Nephron progenitor cell (in vitro differentiated cells): Measurements from ENCODE around the gene SLC6A7.
A peak's percentile ranks its signal among the peaks of the same experiment; 100 is the strongest.

ENCODE experiments used
- DNase-seq: peaks from one replicate; pipeline ENCODE4 v3.0.0; 2021
- H3K27ac Mint-ChIP-seq: 2 replicates; pipeline ENCODE4 v1.8.0; 2021; ENCODE audit warnings: mild to moderate bottlenecking, moderate library complexity, mixed read lengths
- H3K27me3 Mint-ChIP-seq: 2 replicates; pipeline ENCODE4 v1.8.0; 2021; ENCODE audit warnings: mild to moderate bottlenecking, low read depth, mixed read lengths; ENCODE audit not compliant: poor library complexity
- H3K36me3 Mint-ChIP-seq: 2 replicates; pipeline ENCODE4 v1.8.0; 2021; ENCODE audit warnings: low read depth, mixed read lengths
- H3K4me1 Mint-ChIP-seq: 2 replicates; pipeline ENCODE4 v1.8.0; 2021; ENCODE audit warnings: mixed read lengths
- H3K4me3 Mint-ChIP-seq: 2 replicates; pipeline ENCODE4 v1.8.0; 2021; ENCODE audit warnings: mild to moderate bottlenecking, moderate library complexity, mixed read lengths
- H3K9me3 Mint-ChIP-seq: 2 replicates; pipeline ENCODE4 v1.8.0; 2021; ENCODE audit warnings: mild to moderate bottlenecking, moderate library complexity, mixed read lengths
- CTCF ChIP-seq: fragments of 200-600 bp; sonication (generic); IDR thresholded peaks from 2 replicates; pipeline ENCODE4 v1.5.0; 2021; ENCODE audit warnings: antibody characterized with exemption

Gene SLC6A7

GRCh38 chr5:150147670-150148069 lies 42.2 kb upstream of the SLC6A7 start:
- peaks cover 8% of the 10 kb centered on the region for H3K36me3 Mint-ChIP-seq
- peaks cover 78% of the 10 kb centered on the region for H3K4me1 Mint-ChIP-seq
- H3K9me3 Mint-ChIP-seq: no peaks in the 10 kb centered on the region
- H3K4me3 Mint-ChIP-seq: no peak overlapping the region
- H3K27me3 Mint-ChIP-seq: peaks cover 3% of the 10 kb centered on the region
- no peak for TF ChIP-seq CTCF
- H3K27ac Mint-ChIP-seq: peak overlapping the region; percentile 85
- no peak for DNase-seq

- Mint-ChIP-seq H3K9me3 (no peaks in the 10 kb centered on the region), H3K27ac (peak overlapping the region; percentile 60), H3K27me3 (peaks cover 3% of the 10 kb centered on the region), H3K4me1 (peaks cover 78% of the 10 kb centered on the region), H3K4me3 (no peak overlapping the region), H3K36me3 (peaks cover 8% of the 10 kb centered on the region)
- no peak for TF ChIP-seq CTCF
- no peak for DNase-seq
Measured at GRCh38 chr5:150148117-150148927, 41.5 kb upstream of the SLC6A7 start.

- no peak for DNase-seq
- Mint-ChIP-seq H3K36me3 (peaks cover 8% of the 10 kb centered on the region), H3K4me1 (peaks cover 78% of the 10 kb centered on the region), H3K9me3 (no peaks in the 10 kb centered on the region), H3K27ac (peak overlapping the region; percentile 22), H3K4me3 (no peak overlapping the region), H3K27me3 (peaks cover 3% of the 10 kb centered on the region)
- no peak for TF ChIP-seq CTCF
Measured at GRCh38 chr5:150149618-150150017, 40.2 kb upstream of the SLC6A7 start.

- TF ChIP-seq CTCF: no peak
- Mint-ChIP-seq H3K27ac (peak overlapping the region; percentile 99), H3K4me1 (peaks cover 82% of the 10 kb centered on the region), H3K36me3 (peaks cover 3% of the 10 kb centered on the region), H3K4me3 (peak overlapping the region; percentile 86), H3K27me3 (no peaks in the 10 kb centered on the region), H3K9me3 (no peaks in the 10 kb centered on the region)
- DNase-seq: no peak
Measured at GRCh38 chr5:150152636-150153462, 37.0 kb upstream of the SLC6A7 start.

- Mint-ChIP-seq H3K27me3 (no peaks in the 10 kb centered on the region), H3K9me3 (no peaks in the 10 kb centered on the region), H3K4me3 (peak overlapping the region; percentile 86), H3K36me3 (peaks cover 3% of the 10 kb centered on the region), H3K27ac (peak overlapping the region; percentile 99), H3K4me1 (peaks cover 83% of the 10 kb centered on the region)
- no peak for TF ChIP-seq CTCF
- DNase-seq: no peak
Measured at GRCh38 chr5:150153483-150153882, 36.4 kb upstream of the SLC6A7 start.
